A549 (cell line): ENCODE results near the gene CCDC197. TPM values are rescaled to one million over a fixed set of nuclear protein-coding genes. Genes with fewer than 3 reads are reported as not detected.

Source experiments
- ATAC-seq, 2 experiments: fragments of 200-7000 bp in 1 of 2; fragments of >200 bp in 1 of 2; cut with Nextera tagmentation in 1 of 2; cut with Tn5 transposase in 1 of 2; 3 replicates each; pipeline versions ENCODE4 v1.8.0 to v1.9.1; 2018 to 2020; ENCODE audit warnings: mild to moderate bottlenecking in 1 of 2, moderate library complexity in 1 of 2
- CTCF ChIA-PET: fragments of 300-600 bp; sonication (Branson Sonifier 250); formaldehyde crosslinking; extraction: SDS; loops from one replicate; lab custom pipeline; 2021; ENCODE audit warnings: antibody characterized with exemption, inconsistent platforms; lab: Yijun Ruan, JAX
- POLR2A ChIA-PET: fragments of 350-600 bp; formaldehyde crosslinking; extraction: SDS; loops from one replicate; lab custom pipeline; 2021; ENCODE audit warnings: antibody characterized with exemption, inconsistent platforms; lab: Yijun Ruan, JAX
- DNase-seq, 2 experiments: peaks; one replicate each; pipeline versions ENCODE4 v3.0.0 to v3.0.0-alpha.2; 2011 to 2016; ENCODE audit warnings: low read depth in 1 of 2, low spot score in 1 of 2
- FAIRE-seq: peaks from 2 replicates; lab custom pipeline; 2011; peaks lifted over from hg19 to GRCh38; lab: Jason Lieb, UNC
- H3K27ac ChIP-seq, 2 experiments: fragments of >200 bp; sonication (Bioruptor Twin); formaldehyde crosslinking; 3 replicates each; pipeline ENCODE4 v1.5.1; 2016 to 2017
- H3K4me1 ChIP-seq: fragments of >200 bp; sonication (Bioruptor Twin); formaldehyde crosslinking; 3 replicates; pipeline ENCODE4 v1.6.1; 2016
- H3K4me2 ChIP-seq: fragments of >200 bp; sonication (Bioruptor Twin); formaldehyde crosslinking; 3 replicates; pipeline ENCODE4 v1.6.1; 2016
- H3K4me3 ChIP-seq: fragments of >200 bp; sonication (Bioruptor Twin); formaldehyde crosslinking; 3 replicates; pipeline ENCODE4 v1.5.1; 2016
- H3K9me3 ChIP-seq: fragments of >200 bp; sonication (Bioruptor Twin); formaldehyde crosslinking; 3 replicates; pipeline ENCODE4 v1.6.1; 2016
- CBX8 ChIP-seq: fragments of 200-600 bp; sonication (generic); IDR thresholded peaks from 2 replicates; pipeline ENCODE4 v1.6.1; 2016
- ESRRA ChIP-seq: fragments of 150-350 bp; IDR thresholded peaks from 2 replicates; pipeline ENCODE4 v1.6.1; 2014; ENCODE audit warnings: mild to moderate bottlenecking, low read length, borderline replicate concordance
- FOSL2 ChIP-seq, 2 experiments: fragments of 450-650 bp in 1 of 2; fragments of >200 bp in 1 of 2; sonication (Bioruptor Twin) in 1 of 2; formaldehyde crosslinking; IDR thresholded peaks; 2 replicates each; pipeline versions ENCODE4 v1.5.0 to v1.6.1; 2016 to 2020; ENCODE audit warnings: mild to moderate bottlenecking in 1 of 2, moderate library complexity in 1 of 2
- HEYL ChIP-seq: fragments of 250-450 bp; sonication (Bioruptor Pico); IDR thresholded peaks from 2 replicates; pipeline ENCODE4 v1.8.0; 2021; ENCODE audit warnings: mild to moderate bottlenecking, moderate library complexity
- HOXB13 ChIP-seq: fragments of 250-450 bp; sonication (Bioruptor Pico); IDR thresholded peaks from 2 replicates; pipeline ENCODE4 v1.5.0; 2020; ENCODE audit warnings: low read depth, mild to moderate bottlenecking, moderate library complexity
- MAFK ChIP-seq: fragments of 450-650 bp; IDR thresholded peaks from 2 replicates; pipeline ENCODE4 v1.6.1; 2014; ENCODE audit not compliant: partially characterized antibody
- MAZ ChIP-seq: fragments of 150-350 bp; IDR thresholded peaks from 2 replicates; pipeline ENCODE4 v1.6.1; 2014; ENCODE audit warnings: antibody characterized with exemption, low read depth, low read length, borderline replicate concordance
- PHF8 ChIP-seq: fragments of 200-600 bp; sonication (generic); IDR thresholded peaks from 2 replicates; pipeline ENCODE4 v1.6.1; 2016; ENCODE audit warnings: low read depth, mild to moderate bottlenecking, antibody characterized with exemption, moderate library complexity, borderline replicate concordance
- POLR2AphosphoS2 ChIP-seq: conservative IDR thresholded peaks from 2 replicates; pipeline ENCODE4 v1.6.1; 2012; ENCODE audit warnings: low read length, improper control_type of control experiment, inconsistent platforms
- RAD21 ChIP-seq, 2 experiments: fragments of >200 bp in 1 of 2; sonication (Bioruptor Twin) in 1 of 2; formaldehyde crosslinking in 1 of 2; IDR thresholded peaks in 1 of 2; conservative IDR thresholded peaks in 1 of 2; 2 replicates in 1 of 2; 3 replicates in 1 of 2; pipeline ENCODE4 v1.6.1; 2012 to 2018; ENCODE audit warnings: inconsistent platforms in 1 of 2
- RCOR1 ChIP-seq: fragments of 150-350 bp; IDR thresholded peaks from 2 replicates; pipeline ENCODE4 v1.6.1; 2014; ENCODE audit warnings: antibody characterized with exemption, low read length, low read depth
- RFX5 ChIP-seq: fragments of 450-650 bp; IDR thresholded peaks from 2 replicates; pipeline ENCODE4 v1.7.1; 2014; ENCODE audit warnings: antibody characterized with exemption, mild to moderate bottlenecking, moderate library complexity
- RNF2 ChIP-seq: fragments of 200-600 bp; sonication (generic); IDR thresholded peaks from 2 replicates; pipeline ENCODE4 v1.6.1; 2016; ENCODE audit warnings: low read depth, mild to moderate bottlenecking, antibody characterized with exemption, moderate library complexity, borderline replicate concordance
- SMC3 ChIP-seq: fragments of >200 bp; sonication (Bioruptor Twin); formaldehyde crosslinking; IDR thresholded peaks from 3 replicates; pipeline ENCODE4 v1.6.1; 2018; ENCODE audit warnings: inconsistent platforms
- TP53 ChIP-seq: fragments of 250-450 bp; sonication (Bioruptor Pico); IDR thresholded peaks from 2 replicates; pipeline ENCODE4 v1.5.0; 2021; ENCODE audit warnings: mild to moderate bottlenecking, moderate library complexity
- WGBS: methylation state at CpG from one replicate; pipeline ENCODE4 v1.1.6; 2017; ENCODE audit errors: missing lambda C conversion rate; 5-methylcytosine and 5-hydroxymethylcytosine counted together
- polyA plus RNA-seq, 4 experiments: library from polyadenylated mRNA; depleted of rRNA in 3 of 4; stranded (reverse); fragments of >200 nt; fragmentation: RNase III in 1 of 4; extraction: RNeasy Plus Mini Kit Qiagen cat#74134 plus additional on column Dnase treatment in 1 of 4; gene quantifications; 2 replicates in 3 of 4; 3 replicates in 1 of 4; pipeline ENCODE4 v1.2.3, GENCODE V29; 2011 to 2017
- TF ChIP-seq, protein P1 (sequence below): fragments of >200 bp; sonication (Bioruptor Twin); formaldehyde crosslinking; IDR thresholded peaks from 3 replicates; pipeline ENCODE4 v1.6.1; 2016
- TF ChIP-seq, protein P2 (sequence below): IDR thresholded peaks from 2 replicates; pipeline ENCODE4 v1.6.1; 2012
- TF ChIP-seq, protein P3 (sequence below): fragments of 200-600 bp; sonication (generic); IDR thresholded peaks from 2 replicates; pipeline ENCODE4 v1.6.1; 2016; ENCODE audit warnings: antibody characterized with exemption, mild to moderate bottlenecking, moderate library complexity
- TF ChIP-seq, protein P4 (sequence below): fragments of >200 bp; sonication (Bioruptor Twin); formaldehyde crosslinking; IDR thresholded peaks from 2 replicates; pipeline ENCODE4 v1.6.1; 2016
- TF ChIP-seq, protein P5 (sequence below): fragments of 250-450 bp; sonication (Bioruptor Pico); IDR thresholded peaks from 2 replicates; pipeline ENCODE4 v1.5.0; 2021; ENCODE audit warnings: mild to moderate bottlenecking, moderate library complexity, borderline replicate concordance

CCDC197 gene
- polyA plus RNA-seq, 2 of the 4 experiments (the other 2 are of a cell fraction): not detected

DNA sequence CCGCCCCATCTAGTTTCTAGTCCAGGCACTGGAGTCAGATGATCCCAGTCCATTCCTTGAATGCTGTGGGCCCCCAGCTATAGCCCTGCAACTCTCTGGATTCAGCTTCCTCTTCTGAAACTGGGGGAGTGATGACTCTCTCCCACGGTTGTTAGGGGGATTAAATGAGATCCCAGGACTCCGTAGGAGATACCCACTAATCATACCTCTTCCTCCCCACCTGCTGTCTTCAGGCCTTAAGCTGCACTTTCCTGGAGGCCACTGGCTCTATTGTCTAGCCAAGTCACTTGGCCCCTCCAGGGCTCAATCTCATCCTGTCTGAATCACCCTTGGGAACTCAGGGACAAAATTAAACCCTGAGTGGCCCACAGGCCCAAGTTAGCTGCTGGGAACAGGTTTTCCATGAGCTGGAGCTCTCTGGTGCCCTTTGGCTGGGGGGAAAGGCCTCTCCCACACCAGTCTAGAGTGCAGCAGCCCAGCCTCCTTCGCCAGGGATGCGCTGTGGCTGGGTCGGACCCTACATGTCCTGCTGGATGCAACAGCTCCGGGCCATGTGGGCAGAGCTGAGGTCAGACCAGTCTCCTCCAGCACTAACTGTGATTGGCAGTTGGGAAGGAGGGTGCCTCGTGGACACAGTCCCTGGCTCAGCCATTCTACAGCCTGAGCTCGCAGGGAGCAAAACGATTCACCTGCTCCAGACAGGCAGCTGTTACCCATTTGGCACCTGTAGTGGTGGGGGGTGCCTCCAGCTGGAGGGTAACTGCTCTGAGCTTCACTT lies 14.7 kb upstream of the CCDC197 start:
- 71% methylated on average over 7 of the region's 10 CpGs for WGBS
- Histone ChIP-seq H3K9me3 (no peaks in the 10 kb centered on the region), H3K4me3 (no peak overlapping the region), H3K4me2 (no peak overlapping the region), H3K27ac (no peak overlapping the region), H3K4me1 (peaks cover 15% of the 10 kb centered on the region)
- FAIRE-seq (no peak), ATAC-seq (no peak), DNase-seq (no peak)
- ChIA-PET CTCF (interaction anchor here (0.5 to 7.0 kb wide), 11 partner anchors 9 to 154 kb away, joined by 3 to 83 read pairs (median 6); partner anchors contain the start of gene CCDC197), POLR2A (no interaction called here)
- no peak for TF ChIP-seq TP53 (CRISPR knock-in tag)
- TF ChIP-seq, protein P1, sequence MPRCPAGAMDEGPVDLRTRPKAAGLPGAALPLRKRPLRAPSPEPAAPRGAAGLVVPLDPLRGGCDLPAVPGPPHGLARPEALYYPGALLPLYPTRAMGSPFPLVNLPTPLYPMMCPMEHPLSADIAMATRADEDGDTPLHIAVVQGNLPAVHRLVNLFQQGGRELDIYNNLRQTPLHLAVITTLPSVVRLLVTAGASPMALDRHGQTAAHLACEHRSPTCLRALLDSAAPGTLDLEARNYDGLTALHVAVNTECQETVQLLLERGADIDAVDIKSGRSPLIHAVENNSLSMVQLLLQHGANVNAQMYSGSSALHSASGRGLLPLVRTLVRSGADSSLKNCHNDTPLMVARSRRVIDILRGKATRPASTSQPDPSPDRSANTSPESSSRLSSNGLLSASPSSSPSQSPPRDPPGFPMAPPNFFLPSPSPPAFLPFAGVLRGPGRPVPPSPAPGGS: no peak

DNA sequence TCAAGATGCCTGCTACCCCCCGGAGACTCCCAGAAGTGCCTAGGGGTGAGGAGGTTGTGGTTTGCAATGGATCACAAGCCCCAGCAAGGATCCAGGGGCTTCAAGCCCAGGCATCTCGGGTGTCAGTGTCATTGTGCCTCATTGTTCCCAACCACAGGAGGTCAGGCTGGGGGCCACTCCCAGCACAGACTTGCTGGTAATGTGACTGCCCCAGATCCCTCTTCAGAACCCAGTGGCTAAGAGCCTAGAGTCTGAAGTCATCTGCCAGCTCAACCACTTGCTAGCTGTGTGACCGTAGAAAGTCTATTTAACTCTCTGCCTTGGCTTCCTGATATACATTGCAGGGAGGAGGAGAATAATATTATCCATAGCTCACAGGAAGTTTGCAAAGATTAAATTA lies 13.0 kb upstream of the CCDC197 start:
- POLR2A ChIA-PET: no interaction called here
- WGBS: 71% methylated on average over 2 of the region's 3 CpGs
- ATAC-seq: no peak
- Histone ChIP-seq H3K4me3 (no peak overlapping the region), H3K9me3 (no peaks in the 10 kb centered on the region), H3K4me1 (peaks cover 15% of the 10 kb centered on the region), H3K27ac (no peak overlapping the region), H3K4me2 (no peak overlapping the region)
- no peak for DNase-seq
- CTCF ChIA-PET: interaction anchor here (1.0 to 7.0 kb wide), 10 partner anchors 9 to 153 kb away, joined by 3 to 83 read pairs (median 7); partner anchors contain the start of gene CCDC197
- TF ChIP-seq HOXB13 (no peak), RAD21 (conservative IDR thresholded peaks at IDR 0.05 in 1 of 2, IDR thresholded peaks at IDR 0.05 in 1 of 2) (no peak), SMC3 (no peak), FOSL2 (IDR thresholded peaks at IDR 0.05) (no peak), FOSL2 (CRISPR knock-in tag; IDR thresholded peaks at IDR 0.05) (no peak), CBX8 (no peak), POLR2AphosphoS2 (no peak), PHF8 (no peak), ESRRA (no peak), MAFK (no peak), MAZ (no peak), RCOR1 (no peak), RFX5 (no peak), RNF2 (no peak), HEYL (CRISPR knock-in tag) (no peak)
- TF ChIP-seq, protein P2, sequence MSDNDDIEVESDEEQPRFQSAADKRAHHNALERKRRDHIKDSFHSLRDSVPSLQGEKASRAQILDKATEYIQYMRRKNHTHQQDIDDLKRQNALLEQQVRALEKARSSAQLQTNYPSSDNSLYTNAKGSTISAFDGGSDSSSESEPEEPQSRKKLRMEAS: no peak
- TF ChIP-seq, protein P3, sequence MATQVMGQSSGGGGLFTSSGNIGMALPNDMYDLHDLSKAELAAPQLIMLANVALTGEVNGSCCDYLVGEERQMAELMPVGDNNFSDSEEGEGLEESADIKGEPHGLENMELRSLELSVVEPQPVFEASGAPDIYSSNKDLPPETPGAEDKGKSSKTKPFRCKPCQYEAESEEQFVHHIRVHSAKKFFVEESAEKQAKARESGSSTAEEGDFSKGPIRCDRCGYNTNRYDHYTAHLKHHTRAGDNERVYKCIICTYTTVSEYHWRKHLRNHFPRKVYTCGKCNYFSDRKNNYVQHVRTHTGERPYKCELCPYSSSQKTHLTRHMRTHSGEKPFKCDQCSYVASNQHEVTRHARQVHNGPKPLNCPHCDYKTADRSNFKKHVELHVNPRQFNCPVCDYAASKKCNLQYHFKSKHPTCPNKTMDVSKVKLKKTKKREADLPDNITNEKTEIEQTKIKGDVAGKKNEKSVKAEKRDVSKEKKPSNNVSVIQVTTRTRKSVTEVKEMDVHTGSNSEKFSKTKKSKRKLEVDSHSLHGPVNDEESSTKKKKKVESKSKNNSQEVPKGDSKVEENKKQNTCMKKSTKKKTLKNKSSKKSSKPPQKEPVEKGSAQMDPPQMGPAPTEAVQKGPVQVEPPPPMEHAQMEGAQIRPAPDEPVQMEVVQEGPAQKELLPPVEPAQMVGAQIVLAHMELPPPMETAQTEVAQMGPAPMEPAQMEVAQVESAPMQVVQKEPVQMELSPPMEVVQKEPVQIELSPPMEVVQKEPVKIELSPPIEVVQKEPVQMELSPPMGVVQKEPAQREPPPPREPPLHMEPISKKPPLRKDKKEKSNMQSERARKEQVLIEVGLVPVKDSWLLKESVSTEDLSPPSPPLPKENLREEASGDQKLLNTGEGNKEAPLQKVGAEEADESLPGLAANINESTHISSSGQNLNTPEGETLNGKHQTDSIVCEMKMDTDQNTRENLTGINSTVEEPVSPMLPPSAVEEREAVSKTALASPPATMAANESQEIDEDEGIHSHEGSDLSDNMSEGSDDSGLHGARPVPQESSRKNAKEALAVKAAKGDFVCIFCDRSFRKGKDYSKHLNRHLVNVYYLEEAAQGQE: no peak
- TF ChIP-seq, protein P4, sequence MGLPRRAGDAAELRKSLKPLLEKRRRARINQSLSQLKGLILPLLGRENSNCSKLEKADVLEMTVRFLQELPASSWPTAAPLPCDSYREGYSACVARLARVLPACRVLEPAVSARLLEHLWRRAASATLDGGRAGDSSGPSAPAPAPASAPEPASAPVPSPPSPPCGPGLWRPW: no peak
- TF ChIP-seq, protein P5, sequence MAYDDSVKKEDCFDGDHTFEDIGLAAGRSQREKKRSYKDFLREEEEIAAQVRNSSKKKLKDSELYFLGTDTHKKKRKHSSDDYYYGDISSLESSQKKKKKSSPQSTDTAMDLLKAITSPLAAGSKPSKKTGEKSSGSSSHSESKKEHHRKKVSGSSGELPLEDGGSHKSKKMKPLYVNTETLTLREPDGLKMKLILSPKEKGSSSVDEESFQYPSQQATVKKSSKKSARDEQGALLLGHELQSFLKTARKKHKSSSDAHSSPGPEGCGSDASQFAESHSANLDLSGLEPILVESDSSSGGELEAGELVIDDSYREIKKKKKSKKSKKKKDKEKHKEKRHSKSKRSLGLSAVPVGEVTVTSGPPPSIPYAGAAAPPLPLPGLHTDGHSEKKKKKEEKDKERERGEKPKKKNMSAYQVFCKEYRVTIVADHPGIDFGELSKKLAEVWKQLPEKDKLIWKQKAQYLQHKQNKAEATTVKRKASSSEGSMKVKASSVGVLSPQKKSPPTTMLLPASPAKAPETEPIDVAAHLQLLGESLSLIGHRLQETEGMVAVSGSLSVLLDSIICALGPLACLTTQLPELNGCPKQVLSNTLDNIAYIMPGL (CRISPR knock-in tag): no peak
- TF ChIP-seq, all 56 proteins: peak for 0
- no peak for FAIRE-seq
